ENCODE results near the gene SLC22A3. TPM values are rescaled to one million over a fixed set of nuclear protein-coding genes. Genes with fewer than 3 reads are reported as not detected.

Gene SLC22A3
- total and polyA plus RNA-seq, 2 donors (not counting 1 experiment from before 2014, with no cell fraction given): not detected

GRCh38 chr6:160336200-160336599 lies 12.0 kb upstream of the SLC22A3 start:
- DNase-seq: no peak
- H3K27me3 Mint-ChIP-seq: peaks cover 24% of the 10 kb centered on the region
- no peaks in the 10 kb centered on the region for H4K20me1 ChIP-seq (ENCODE audit: control insufficient read depth, insufficient read depth, low read length, poor library complexity, severe bottlenecking)
- no peaks in the 10 kb centered on the region for H3K4me1 ChIP-seq (ENCODE audit: control insufficient read depth in 2 of 2, insufficient read depth in 2 of 2, low read length in 2 of 2)
- intact Hi-C loops (cut with micrococcal nuclease): no loop called here
- CTCF ChIA-PET: no interaction called here
- H3K27ac ChIP-seq (ENCODE audit: low read length in 2 of 2): no peak overlapping the region
- no peak overlapping the region for H3K4me3 ChIP-seq (ENCODE audit: control extremely low read depth in 1 of 5, extremely low read depth in 1 of 5, insufficient read depth in 1 of 5, low read depth in 2 of 5, low read length in 4 of 5)
- no peaks in the 10 kb centered on the region for H3K9me3 Mint-ChIP-seq (ENCODE audit: insufficient read depth)
- H3K36me3 ChIP-seq (replicated peaks in 1 of 2; ENCODE audit: control extremely low read depth in 1 of 2, control insufficient read depth in 1 of 2, extremely low read depth in 1 of 2, insufficient read depth in 2 of 2, low read length in 1 of 2): no peaks in the 10 kb centered on the region
- no peak for ATAC-seq (ENCODE audit: low read depth)
- H3K4me3 Mint-ChIP-seq: no peak overlapping the region
- no peak overlapping the region for H2AFZ ChIP-seq (ENCODE audit: insufficient read depth, low read depth, low read length, poor library complexity, severe bottlenecking)
- H3K79me2 ChIP-seq (ENCODE audit: control insufficient read depth, insufficient read depth, low read length): no peaks in the 10 kb centered on the region
- H3K9me3 ChIP-seq (ENCODE audit: control extremely low read depth in 1 of 3, control insufficient read depth in 2 of 3, insufficient read depth in 1 of 3, low read length in 2 of 3): no peaks in the 10 kb centered on the region
- TF ChIP-seq, protein P1, sequence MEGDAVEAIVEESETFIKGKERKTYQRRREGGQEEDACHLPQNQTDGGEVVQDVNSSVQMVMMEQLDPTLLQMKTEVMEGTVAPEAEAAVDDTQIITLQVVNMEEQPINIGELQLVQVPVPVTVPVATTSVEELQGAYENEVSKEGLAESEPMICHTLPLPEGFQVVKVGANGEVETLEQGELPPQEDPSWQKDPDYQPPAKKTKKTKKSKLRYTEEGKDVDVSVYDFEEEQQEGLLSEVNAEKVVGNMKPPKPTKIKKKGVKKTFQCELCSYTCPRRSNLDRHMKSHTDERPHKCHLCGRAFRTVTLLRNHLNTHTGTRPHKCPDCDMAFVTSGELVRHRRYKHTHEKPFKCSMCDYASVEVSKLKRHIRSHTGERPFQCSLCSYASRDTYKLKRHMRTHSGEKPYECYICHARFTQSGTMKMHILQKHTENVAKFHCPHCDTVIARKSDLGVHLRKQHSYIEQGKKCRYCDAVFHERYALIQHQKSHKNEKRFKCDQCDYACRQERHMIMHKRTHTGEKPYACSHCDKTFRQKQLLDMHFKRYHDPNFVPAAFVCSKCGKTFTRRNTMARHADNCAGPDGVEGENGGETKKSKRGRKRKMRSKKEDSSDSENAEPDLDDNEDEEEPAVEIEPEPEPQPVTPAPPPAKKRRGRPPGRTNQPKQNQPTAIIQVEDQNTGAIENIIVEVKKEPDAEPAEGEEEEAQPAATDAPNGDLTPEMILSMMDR (IDR thresholded peaks at IDR 0.05): no peak
- no peak for TF ChIP-seq EZH2 (IDR thresholded peaks at IDR 0.05; ENCODE audit: borderline replicate concordance, insufficient read depth, low read depth, low read length, poor library complexity, severe bottlenecking)
- H3K27ac Mint-ChIP-seq: no peak overlapping the region
- H3K4me1 Mint-ChIP-seq: no peaks in the 10 kb centered on the region
- POLR2A ChIA-PET: no interaction called here
- H3K27me3 ChIP-seq (replicated peaks in 1 of 4; ENCODE audit: control extremely low read depth in 1 of 4, control insufficient read depth in 3 of 4, insufficient read depth in 4 of 4, low read length in 3 of 4): peaks cover 0 to 5% (median 0%) of the 10 kb centered on the region in 4 experiments
- H3K9ac ChIP-seq (ENCODE audit: low read length): no peak overlapping the region
- H3K4me2 ChIP-seq (replicated peaks; ENCODE audit: low read depth, low read length, poor library complexity, severe bottlenecking): no peak overlapping the region
- 100% methylated on average over 4 of the region's 5 CpGs for WGBS (ENCODE audit: insufficient coverage)

GRCh38 chr6:160337301-160337700 lies 10.9 kb upstream of the SLC22A3 start:
- no peak overlapping the region for H3K27ac ChIP-seq (ENCODE audit: low read length in 2 of 2)
- DNase-seq: no peak
- H3K9me3 ChIP-seq (ENCODE audit: control extremely low read depth in 1 of 3, control insufficient read depth in 2 of 3, insufficient read depth in 1 of 3, low read length in 2 of 3): no peaks in the 10 kb centered on the region
- H3K79me2 ChIP-seq (ENCODE audit: control insufficient read depth, insufficient read depth, low read length): no peaks in the 10 kb centered on the region
- H2AFZ ChIP-seq (ENCODE audit: insufficient read depth, low read depth, low read length, poor library complexity, severe bottlenecking): no peak overlapping the region
- H4K20me1 ChIP-seq (ENCODE audit: control insufficient read depth, insufficient read depth, low read length, poor library complexity, severe bottlenecking): no peaks in the 10 kb centered on the region
- TF ChIP-seq, protein P1 (IDR thresholded peaks at IDR 0.05): no peak
- TF ChIP-seq EZH2 (IDR thresholded peaks at IDR 0.05; ENCODE audit: borderline replicate concordance, insufficient read depth, low read depth, low read length, poor library complexity, severe bottlenecking): no peak
- no peak overlapping the region for H3K9ac ChIP-seq (ENCODE audit: low read length)
- no peaks in the 10 kb centered on the region for H3K4me1 Mint-ChIP-seq
- no peaks in the 10 kb centered on the region for H3K4me1 ChIP-seq (ENCODE audit: control insufficient read depth in 2 of 2, insufficient read depth in 2 of 2, low read length in 2 of 2)
- H3K4me2 ChIP-seq (replicated peaks; ENCODE audit: low read depth, low read length, poor library complexity, severe bottlenecking): no peak overlapping the region
- no peak overlapping the region for H3K4me3 Mint-ChIP-seq
- H3K27me3 Mint-ChIP-seq: peaks cover 24% of the 10 kb centered on the region
- no peak for ATAC-seq (ENCODE audit: low read depth)
- CTCF ChIA-PET: no interaction called here
- H3K27me3 ChIP-seq (replicated peaks in 1 of 4; ENCODE audit: control extremely low read depth in 1 of 4, control insufficient read depth in 3 of 4, insufficient read depth in 4 of 4, low read length in 3 of 4): peaks cover 0 to 5% (median 0%) of the 10 kb centered on the region in 4 experiments
- POLR2A ChIA-PET: no interaction called here
- no peaks in the 10 kb centered on the region for H3K9me3 Mint-ChIP-seq (ENCODE audit: insufficient read depth)
- WGBS (ENCODE audit: insufficient coverage): 68% methylated on average over 2 of the region's 2 CpGs
- no peak overlapping the region for H3K27ac Mint-ChIP-seq
- H3K4me3 ChIP-seq (ENCODE audit: control extremely low read depth in 1 of 5, extremely low read depth in 1 of 5, insufficient read depth in 1 of 5, low read depth in 2 of 5, low read length in 4 of 5): no peak overlapping the region
- intact Hi-C loops (cut with micrococcal nuclease): no loop called here
- no peaks in the 10 kb centered on the region for H3K36me3 ChIP-seq (replicated peaks in 1 of 2; ENCODE audit: control extremely low read depth in 1 of 2, control insufficient read depth in 1 of 2, extremely low read depth in 1 of 2, insufficient read depth in 2 of 2, low read length in 1 of 2)
